Measurements from ENCODE around the gene ZBTB7C. TPM values are rescaled to one million over a fixed set of nuclear protein-coding genes. Genes with fewer than 3 reads are reported as not detected.

Gene ZBTB7C
- total RNA-seq, 1 experiment from 2014 or later = 0.10 TPM

GRCh38 chr18:48122816-48123215, 286.4 kb downstream of the ZBTB7C start:
- Histone ChIP-seq H3K27me3 (no peaks in the 10 kb centered on the region), H3K9me3 (no peaks in the 10 kb centered on the region), H3K36me3 (no peaks in the 10 kb centered on the region), H3K4me3 (no peak overlapping the region)
- DNase-seq = no peak

GRCh38 chr18:48122376-48122775, 286.8 kb downstream of the ZBTB7C start:
- DNase-seq = no peak
- no peaks in the 10 kb centered on the region for H3K27me3 ChIP-seq
- H3K9me3 ChIP-seq = no peaks in the 10 kb centered on the region
- H3K4me3 ChIP-seq = no peak overlapping the region
- no peaks in the 10 kb centered on the region for H3K36me3 ChIP-seq

DNA sequence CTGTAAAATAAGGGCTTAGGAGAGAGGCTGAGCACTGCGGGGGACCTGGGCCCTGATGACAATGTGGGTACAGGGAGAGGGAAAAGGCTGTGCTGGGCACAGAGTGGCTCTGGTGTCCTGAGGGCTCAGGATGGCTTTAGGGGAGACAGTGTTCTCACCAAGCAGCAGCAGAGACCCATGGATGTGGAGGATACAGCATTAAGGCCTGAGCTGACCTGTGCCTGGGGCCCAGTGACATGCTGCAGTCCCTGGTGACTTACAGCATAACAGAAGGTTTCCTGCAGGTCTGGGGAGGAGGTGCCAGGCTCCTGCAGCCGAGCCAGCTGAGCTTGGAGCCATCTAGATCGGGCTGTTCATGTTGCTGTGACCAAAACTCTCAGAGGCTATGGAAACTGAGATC, 287.4 kb downstream of the ZBTB7C start:
- Histone ChIP-seq H3K4me3 (no peak overlapping the region), H3K9me3 (no peaks in the 10 kb centered on the region), H3K36me3 (no peaks in the 10 kb centered on the region), H3K27me3 (no peaks in the 10 kb centered on the region)
- DNase-seq = no peak

DNA sequence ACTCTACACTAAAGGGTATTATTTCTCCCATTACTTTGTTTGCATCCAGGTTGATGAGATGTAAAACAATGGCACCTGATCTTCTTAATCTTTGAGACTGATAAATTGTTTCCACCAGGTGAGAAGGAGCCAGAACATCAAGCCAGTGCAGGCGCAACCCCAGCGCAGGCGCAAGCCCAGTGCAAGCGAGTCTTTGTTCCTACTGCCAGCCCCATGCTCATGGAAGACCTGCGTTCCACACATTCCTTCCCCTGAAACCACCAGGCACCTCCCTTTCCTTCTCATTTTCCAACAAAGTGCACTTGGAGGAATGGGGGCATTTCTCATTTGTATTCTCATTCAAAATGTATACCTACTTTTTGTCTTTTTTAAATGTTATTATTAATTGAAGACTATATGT, 290.0 kb downstream of the ZBTB7C start:
- DNase-seq = no peak
- Histone ChIP-seq H3K4me3 (no peak overlapping the region), H3K36me3 (no peaks in the 10 kb centered on the region), H3K9me3 (no peaks in the 10 kb centered on the region), H3K27me3 (no peaks in the 10 kb centered on the region)

- DNase-seq = no peak
- Histone ChIP-seq H3K9me3 (no peaks in the 10 kb centered on the region), H3K36me3 (no peaks in the 10 kb centered on the region), H3K4me3 (no peak overlapping the region), H3K27me3 (no peaks in the 10 kb centered on the region)
Measured at GRCh38 chr18:48116873-48117630, 292.1 kb downstream of the ZBTB7C start.

GRCh38 chr18:48116017-48116416, 293.2 kb downstream of the ZBTB7C start:
- no peaks in the 10 kb centered on the region for H3K27me3 ChIP-seq
- no peaks in the 10 kb centered on the region for H3K9me3 ChIP-seq
- DNase-seq = no peak
- no peaks in the 10 kb centered on the region for H3K36me3 ChIP-seq
- H3K4me3 ChIP-seq = no peak overlapping the region

DNA sequence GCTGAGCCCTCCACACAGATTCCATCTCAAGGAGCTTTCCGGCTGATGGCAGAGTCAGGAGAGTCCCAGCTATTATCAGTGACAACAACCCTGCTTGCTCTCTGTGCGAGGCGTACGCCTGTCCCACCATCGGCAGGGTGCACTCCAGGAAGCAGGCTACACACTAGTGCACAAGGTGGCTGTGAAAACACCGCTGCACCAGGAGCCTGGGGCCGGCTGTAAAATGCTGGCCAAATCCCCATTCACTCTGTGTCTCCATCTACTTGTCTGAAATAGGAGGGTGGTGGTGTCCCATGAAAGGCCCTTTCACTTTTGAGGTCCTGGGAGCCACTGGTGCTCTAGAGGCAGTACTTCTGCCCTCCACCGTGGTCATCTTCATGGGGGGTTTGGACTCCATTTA, 295.5 kb downstream of the ZBTB7C start:
- Histone ChIP-seq H3K27me3 (no peaks in the 10 kb centered on the region), H3K4me3 (no peak overlapping the region), H3K9me3 (no peaks in the 10 kb centered on the region), H3K36me3 (no peaks in the 10 kb centered on the region)
- no peak for DNase-seq

DNA sequence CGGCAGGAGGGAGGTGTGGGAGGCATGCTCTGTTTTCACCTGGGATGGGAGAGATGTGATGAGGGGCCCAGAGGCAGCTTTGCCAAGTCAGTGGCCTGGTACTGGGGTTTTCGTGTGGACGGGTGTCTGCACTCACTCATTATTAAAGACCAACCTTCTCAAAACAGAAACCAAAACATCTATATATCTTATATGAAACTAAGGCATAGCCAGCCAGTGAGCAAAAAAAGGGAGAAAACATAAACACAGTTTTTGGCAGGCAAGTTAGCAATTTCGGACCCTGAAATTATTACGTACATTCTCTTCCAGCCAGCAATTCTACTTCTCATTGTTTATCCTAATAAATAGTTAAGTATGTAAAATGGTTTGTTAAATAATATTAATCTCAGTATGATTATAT, 297.6 kb downstream of the ZBTB7C start:
- H3K9me3 ChIP-seq = no peaks in the 10 kb centered on the region
- no peak overlapping the region for H3K4me3 ChIP-seq
- DNase-seq = no peak
- no peaks in the 10 kb centered on the region for H3K27me3 ChIP-seq
- H3K36me3 ChIP-seq = no peaks in the 10 kb centered on the region

GRCh38 chr18:48110797-48111196, 298.4 kb downstream of the ZBTB7C start:
- Histone ChIP-seq H3K9me3 (no peaks in the 10 kb centered on the region), H3K4me3 (no peak overlapping the region), H3K27me3 (no peaks in the 10 kb centered on the region), H3K36me3 (no peaks in the 10 kb centered on the region)
- no peak for DNase-seq

DNA sequence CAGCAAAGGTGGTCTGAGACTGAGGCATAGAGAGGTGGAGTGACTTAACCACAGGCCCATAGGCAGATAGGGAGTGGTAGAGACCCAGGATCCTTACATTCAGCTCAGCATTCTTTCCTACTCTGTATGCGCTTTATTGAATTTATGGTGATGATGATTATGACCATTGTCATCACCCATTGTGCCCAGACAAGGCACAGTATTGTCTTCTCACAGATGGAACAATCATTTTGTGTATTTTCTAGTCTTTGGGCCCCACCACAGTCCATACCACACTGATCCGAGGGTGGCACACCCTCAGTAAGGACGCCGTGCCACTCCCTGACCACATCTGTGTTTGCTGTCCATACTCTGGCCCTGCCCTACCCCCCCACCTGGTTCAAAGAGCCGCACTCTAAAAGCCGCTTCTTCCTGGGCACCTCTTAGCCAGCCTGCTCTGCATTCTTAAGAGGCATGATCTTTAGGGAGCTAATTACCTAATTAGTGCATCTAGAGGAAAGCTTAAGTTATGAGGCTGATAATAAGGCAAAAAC, 299.2 kb downstream of the ZBTB7C start:
- no peaks in the 10 kb centered on the region for H3K36me3 ChIP-seq
- no peak for DNase-seq
- H3K4me3 ChIP-seq = no peak overlapping the region
- no peaks in the 10 kb centered on the region for H3K9me3 ChIP-seq
- H3K27me3 ChIP-seq = no peaks in the 10 kb centered on the region

DNA sequence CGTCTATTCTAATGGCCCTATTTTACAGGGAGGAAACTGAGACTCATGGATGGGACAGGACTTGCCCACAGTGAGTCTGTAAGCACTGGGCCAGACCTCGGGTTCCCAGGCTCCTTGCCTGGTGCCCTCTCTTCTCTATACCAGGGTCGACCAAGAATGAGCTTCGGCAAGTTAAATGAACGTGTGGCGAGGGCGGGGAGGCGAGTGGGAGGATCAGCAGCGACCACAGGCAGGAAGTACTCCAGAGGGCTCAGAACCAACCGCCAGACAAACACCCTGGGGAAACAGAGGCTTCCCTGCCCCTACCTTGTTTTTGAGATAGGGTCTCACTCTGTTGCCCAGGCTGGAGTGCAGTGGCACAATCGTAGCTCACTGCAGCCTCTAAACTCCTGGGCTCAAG, 301.0 kb downstream of the ZBTB7C start:
- no peak overlapping the region for H3K4me3 ChIP-seq
- H3K36me3 ChIP-seq = no peaks in the 10 kb centered on the region
- no peaks in the 10 kb centered on the region for H3K27me3 ChIP-seq
- DNase-seq = no peak
- no peaks in the 10 kb centered on the region for H3K9me3 ChIP-seq

- Histone ChIP-seq H3K27me3 (no peaks in the 10 kb centered on the region), H3K9me3 (no peaks in the 10 kb centered on the region), H3K36me3 (no peaks in the 10 kb centered on the region), H3K4me3 (no peak overlapping the region)
- DNase-seq = no peak
Measured at GRCh38 chr18:48106976-48107781, 302.0 kb downstream of the ZBTB7C start.

GRCh38 chr18:48106498-48106897, 302.7 kb downstream of the ZBTB7C start:
- Histone ChIP-seq H3K9me3 (no peaks in the 10 kb centered on the region), H3K27me3 (no peaks in the 10 kb centered on the region), H3K36me3 (no peaks in the 10 kb centered on the region), H3K4me3 (no peak overlapping the region)
- no peak for DNase-seq

DNA sequence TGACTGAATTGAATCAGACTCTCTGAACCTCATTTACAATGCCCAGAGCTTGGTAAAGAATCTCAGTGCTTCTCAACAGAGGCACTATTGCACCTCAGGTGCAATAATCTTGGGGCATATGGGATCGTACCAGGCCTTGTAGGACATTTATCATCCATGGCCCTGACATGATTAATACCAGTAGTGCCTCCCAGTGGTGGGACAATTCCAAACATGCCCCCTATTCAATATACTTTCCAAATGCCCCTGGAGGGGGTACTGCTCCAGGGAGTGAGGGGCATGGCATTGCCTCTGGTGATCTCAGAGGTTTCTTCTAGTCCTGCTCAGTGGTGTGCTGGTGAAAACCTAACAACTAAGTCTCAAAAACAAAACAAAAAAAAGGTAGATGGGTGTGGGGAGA, 303.9 kb downstream of the ZBTB7C start:
- H3K36me3 ChIP-seq = no peaks in the 10 kb centered on the region
- H3K9me3 ChIP-seq = no peaks in the 10 kb centered on the region
- no peak for DNase-seq
- no peak overlapping the region for H3K4me3 ChIP-seq
- H3K27me3 ChIP-seq = no peaks in the 10 kb centered on the region

DNA sequence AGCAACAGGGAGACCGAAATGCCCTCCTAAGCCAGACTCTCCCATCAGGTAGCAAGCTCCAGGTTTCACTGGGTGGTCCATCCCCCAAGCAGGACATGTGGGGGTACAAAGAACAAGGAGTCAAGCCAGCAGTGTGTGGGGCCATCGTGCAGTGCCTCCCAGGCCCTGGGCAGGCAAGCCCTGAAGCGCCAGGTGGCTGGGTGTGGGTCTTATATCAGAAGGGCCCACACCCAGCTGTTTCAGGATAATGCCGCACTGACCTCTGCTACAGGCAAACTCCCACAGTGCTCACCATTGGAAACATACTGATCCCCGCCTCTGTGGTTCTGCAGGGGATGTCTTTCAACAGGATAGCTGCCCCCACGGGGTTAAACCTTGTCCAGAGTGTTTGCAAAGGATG, 304.5 kb downstream of the ZBTB7C start:
- H3K27me3 ChIP-seq = no peaks in the 10 kb centered on the region

GRCh38 chr18:48100651-48101165, 308.5 kb downstream of the ZBTB7C start:
- DNase-seq = no peak
- Histone ChIP-seq H3K4me3 (no peak overlapping the region), H3K36me3 (no peaks in the 10 kb centered on the region), H3K27me3 (no peaks in the 10 kb centered on the region), H3K9me3 (no peaks in the 10 kb centered on the region)

More for the DNA sequence above, 304.5 kb downstream of the ZBTB7C start:
- H3K9me3 ChIP-seq = no peaks in the 10 kb centered on the region
- no peaks in the 10 kb centered on the region for H3K36me3 ChIP-seq
- DNase-seq = no peak
- no peak overlapping the region for H3K4me3 ChIP-seq

DNA sequence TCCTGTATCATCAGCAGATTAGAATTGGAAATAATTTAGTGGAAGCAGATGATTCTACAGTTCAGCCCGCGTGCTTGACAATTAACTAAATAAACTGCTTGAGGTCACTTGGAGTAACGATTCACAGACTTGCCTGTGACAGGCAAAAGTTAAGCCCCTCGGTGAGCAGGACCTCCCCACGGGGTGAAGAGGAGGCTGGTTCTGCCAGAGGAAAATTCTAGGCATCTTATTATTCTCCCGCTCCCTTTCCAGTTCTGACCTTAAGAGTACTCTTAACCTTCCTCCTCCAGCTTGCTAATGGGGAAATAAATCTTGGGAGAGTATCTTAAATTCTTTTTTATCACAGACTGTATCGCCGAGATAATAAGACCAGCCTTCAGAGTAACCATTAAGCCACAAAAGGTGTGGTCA, 309.0 kb downstream of the ZBTB7C start:
- no peak for DNase-seq
- H3K27me3 ChIP-seq = no peaks in the 10 kb centered on the region

More for the DNA sequence above, 309.0 kb downstream of the ZBTB7C start:
- no peaks in the 10 kb centered on the region for H3K36me3 ChIP-seq
- no peak overlapping the region for H3K4me3 ChIP-seq
- H3K9me3 ChIP-seq = no peaks in the 10 kb centered on the region
